HepG2 (cell line): ENCODE data around the gene TTBK1. TPM values are rescaled to one million over a fixed set of nuclear protein-coding genes. Genes with fewer than 3 reads are reported as not detected.

ENCODE experiments used
- DNMT1 ChIP-seq: sonication (generic); formaldehyde crosslinking; IDR thresholded peaks from 2 replicates; pipeline ENCODE4 v1.5.1; 2020; ENCODE audit warnings: mild to moderate bottlenecking, missing genetic modification reagents
- HES4 ChIP-seq: sonication (generic); formaldehyde crosslinking; IDR thresholded peaks from 2 replicates; pipeline ENCODE4 v1.9.0; 2021; ENCODE audit warnings: mild to moderate bottlenecking, missing genetic modification reagents, borderline replicate concordance
- HOXD1 ChIP-seq: sonication (generic); formaldehyde crosslinking; IDR thresholded peaks from 2 replicates; pipeline ENCODE4 v1.5.0; 2020; ENCODE audit warnings: missing genetic modification reagents
- RFXAP ChIP-seq: sonication (generic); formaldehyde crosslinking; IDR thresholded peaks from 2 replicates; pipeline ENCODE4 v1.4.0; 2020; ENCODE audit warnings: missing genetic modification reagents, borderline replicate concordance
- ZBTB38 ChIP-seq: sonication (generic); formaldehyde crosslinking; IDR thresholded peaks from 2 replicates; pipeline ENCODE4 v1.5.1; 2020; ENCODE audit warnings: mild to moderate bottlenecking, missing genetic modification reagents
- ZFP90 ChIP-seq: sonication (generic); formaldehyde crosslinking; IDR thresholded peaks from 2 replicates; pipeline ENCODE4 v1.8.0; 2022; ENCODE audit warnings: missing genetic modification reagents, mild to moderate bottlenecking, inconsistent platforms, borderline replicate concordance
- ZNF235 ChIP-seq: sonication (generic); formaldehyde crosslinking; IDR thresholded peaks from 2 replicates; pipeline ENCODE4 v1.8.1; 2023; ENCODE audit warnings: mild to moderate bottlenecking, missing genetic modification reagents, borderline replicate concordance
- ZNF768 ChIP-seq: sonication (generic); formaldehyde crosslinking; IDR thresholded peaks from 2 replicates; pipeline ENCODE4 v1.4.0; 2020; ENCODE audit warnings: missing genetic modification reagents
- ZSCAN25 ChIP-seq: sonication (generic); formaldehyde crosslinking; IDR thresholded peaks from 2 replicates; pipeline ENCODE4 v1.8.0; 2022; ENCODE audit warnings: mild to moderate bottlenecking, missing genetic modification reagents
- polyA plus RNA-seq, 8 experiments: library from polyadenylated mRNA; depleted of rRNA in 3 of 8; stranded (reverse) in 7 of 8; unstranded in 1 of 8; fragments of >200 nt; fragmentation: Illumina TruSeq in 4 of 8; extraction: Trizol in 4 of 8; gene quantifications; 2 replicates each; pipeline versions ENCODE4 v1.2.1 to v1.2.3, GENCODE V29; 2011 to 2016; ENCODE audit warnings: low read depth in 4 of 8, missing spikeins in 1 of 8, mixed read lengths in 1 of 8; ENCODE audit not compliant: insufficient read depth in 1 of 8
- total RNA-seq, 5 experiments: library from RNA; depleted of rRNA; stranded (reverse); fragments of >200 nt; fragmentation: Illumina TruSeq; extraction: Trizol; gene quantifications; 2 replicates each; pipeline ENCODE4 v1.2.3, GENCODE V29; 2016; ENCODE audit warnings: low read depth in 1 of 5
- TF ChIP-seq, protein P1 (sequence below): IDR thresholded peaks from 2 replicates; pipeline ENCODE4 v1.6.1; 2016
- TF ChIP-seq, protein P2 (sequence below), 2 experiments: sonication (generic) in 1 of 2; formaldehyde crosslinking in 1 of 2; IDR thresholded peaks; 2 replicates each; pipeline versions ENCODE4 v1.4.0 to v1.6.1; 2016 to 2020; ENCODE audit warnings: borderline replicate concordance in 1 of 2, low read depth in 1 of 2, mild to moderate bottlenecking in 1 of 2, missing genetic modification reagents in 1 of 2
- TF ChIP-seq, protein P3 (sequence below): sonication (generic); formaldehyde crosslinking; IDR thresholded peaks from 2 replicates; pipeline ENCODE4 v1.5.1; 2020; ENCODE audit warnings: missing genetic modification reagents, mild to moderate bottlenecking, borderline replicate concordance

TTBK1 gene
- total and polyA plus RNA-seq, 2 of the 13 experiments (the other 11 are each of a cell fraction or from before 2014, with no cell fraction given): 0.24 to 0.33 TPM

DNA sequence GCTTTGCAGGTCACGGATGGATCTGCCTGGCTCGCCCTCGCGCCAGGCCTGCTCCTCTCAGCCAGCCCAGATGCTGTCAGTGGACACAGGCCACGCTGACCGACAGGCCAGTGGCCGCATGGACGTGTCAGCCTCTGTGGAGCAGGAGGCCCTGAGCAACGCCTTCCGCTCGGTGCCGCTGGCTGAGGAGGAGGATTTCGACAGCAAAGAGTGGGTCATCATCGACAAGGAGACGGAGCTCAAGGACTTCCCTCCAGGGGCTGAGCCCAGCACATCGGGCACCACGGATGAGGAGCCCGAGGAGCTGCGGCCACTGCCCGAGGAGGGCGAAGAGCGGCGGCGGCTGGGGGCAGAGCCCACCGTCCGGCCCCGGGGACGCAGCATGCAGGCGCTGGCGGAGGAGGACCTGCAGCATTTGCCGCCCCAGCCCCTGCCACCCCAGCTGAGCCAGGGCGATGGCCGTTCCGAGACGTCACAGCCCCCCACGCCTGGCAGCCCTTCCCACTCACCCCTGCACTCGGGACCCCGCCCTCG lies 19.6 kb downstream of the TTBK1 start (continued):
- TF ChIP-seq, protein P1, sequence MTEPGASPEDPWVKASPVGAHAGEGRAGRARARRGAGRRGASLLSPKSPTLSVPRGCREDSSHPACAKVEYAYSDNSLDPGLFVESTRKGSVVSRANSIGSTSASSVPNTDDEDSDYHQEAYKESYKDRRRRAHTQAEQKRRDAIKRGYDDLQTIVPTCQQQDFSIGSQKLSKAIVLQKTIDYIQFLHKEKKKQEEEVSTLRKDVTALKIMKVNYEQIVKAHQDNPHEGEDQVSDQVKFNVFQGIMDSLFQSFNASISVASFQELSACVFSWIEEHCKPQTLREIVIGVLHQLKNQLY: no peak
- TF ChIP-seq ZSCAN25 (no peak), RFXAP (CRISPR knock-in tag) (0 out of 2 replicates have a peak, but pooled peaks have one; percentile 33), HES4 (CRISPR knock-in tag) (peak; percentile 31; the same call in 1 of the 2 replicates), ZFP90 (0 out of 2 replicates have a peak, but pooled peaks have one; percentile 43), ZBTB38 (CRISPR knock-in tag) (peak; percentile 92), ZNF235 (0 out of 2 replicates have a peak, but pooled peaks have one; percentile 72), ZNF768 (peak; percentile 48; the same call in 1 of the 2 replicates), DNMT1 (CRISPR knock-in tag) (no peak), HOXD1 (CRISPR knock-in tag) (0 out of 2 replicates have a peak, but pooled peaks have one; percentile 52)
- TF ChIP-seq, protein P2, sequence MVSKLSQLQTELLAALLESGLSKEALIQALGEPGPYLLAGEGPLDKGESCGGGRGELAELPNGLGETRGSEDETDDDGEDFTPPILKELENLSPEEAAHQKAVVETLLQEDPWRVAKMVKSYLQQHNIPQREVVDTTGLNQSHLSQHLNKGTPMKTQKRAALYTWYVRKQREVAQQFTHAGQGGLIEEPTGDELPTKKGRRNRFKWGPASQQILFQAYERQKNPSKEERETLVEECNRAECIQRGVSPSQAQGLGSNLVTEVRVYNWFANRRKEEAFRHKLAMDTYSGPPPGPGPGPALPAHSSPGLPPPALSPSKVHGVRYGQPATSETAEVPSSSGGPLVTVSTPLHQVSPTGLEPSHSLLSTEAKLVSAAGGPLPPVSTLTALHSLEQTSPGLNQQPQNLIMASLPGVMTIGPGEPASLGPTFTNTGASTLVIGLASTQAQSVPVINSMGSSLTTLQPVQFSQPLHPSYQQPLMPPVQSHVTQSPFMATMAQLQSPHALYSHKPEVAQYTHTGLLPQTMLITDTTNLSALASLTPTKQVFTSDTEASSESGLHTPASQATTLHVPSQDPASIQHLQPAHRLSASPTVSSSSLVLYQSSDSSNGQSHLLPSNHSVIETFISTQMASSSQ (IDR thresholded peaks at IDR 0.05; ENCODE audit: low read depth): no peak
- TF ChIP-seq, protein P2 (CRISPR knock-in tag; IDR thresholded peaks at IDR 0.05; ENCODE audit: borderline replicate concordance): 0 out of 2 replicates have a peak, but pooled peaks have one; percentile 46
- TF ChIP-seq, protein P3, sequence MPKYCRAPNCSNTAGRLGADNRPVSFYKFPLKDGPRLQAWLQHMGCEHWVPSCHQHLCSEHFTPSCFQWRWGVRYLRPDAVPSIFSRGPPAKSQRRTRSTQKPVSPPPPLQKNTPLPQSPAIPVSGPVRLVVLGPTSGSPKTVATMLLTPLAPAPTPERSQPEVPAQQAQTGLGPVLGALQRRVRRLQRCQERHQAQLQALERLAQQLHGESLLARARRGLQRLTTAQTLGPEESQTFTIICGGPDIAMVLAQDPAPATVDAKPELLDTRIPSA (CRISPR knock-in tag): peak; percentile 53; the same call in 1 of the 2 replicates
